Measurements from ENCODE around the gene TNFSF9.
A peak's percentile ranks its signal among the peaks of the same experiment; 100 is the strongest.

TNFSF9 gene

GRCh38 chr19:6509118-6509971, 21.5 kb upstream of the TNFSF9 start:
- no peak for DNase-seq (ENCODE audit: low read depth)
- no peak overlapping the region for H3K4me3 ChIP-seq (ENCODE audit: low read depth, low read length)
- TF ChIP-seq CTCF (IDR thresholded peaks at IDR 0.05; ENCODE audit: low read depth, low read length, missing control alignments), result no peak

GRCh38 chr19:6510618-6511017, 20.2 kb upstream of the TNFSF9 start:
- H3K4me3 ChIP-seq (ENCODE audit: low read depth, low read length), result no peak overlapping the region
- TF ChIP-seq CTCF (IDR thresholded peaks at IDR 0.05; ENCODE audit: low read depth, low read length, missing control alignments), result no peak
- no peak for DNase-seq (ENCODE audit: low read depth)

GRCh38 chr19:6514089-6514488, 16.7 kb upstream of the TNFSF9 start:
- no peak for TF ChIP-seq CTCF (IDR thresholded peaks at IDR 0.05; ENCODE audit: low read depth, low read length, missing control alignments)
- H3K4me3 ChIP-seq (ENCODE audit: low read depth, low read length), result no peak overlapping the region
- no peak for DNase-seq (ENCODE audit: low read depth)

- no peak for TF ChIP-seq CTCF (IDR thresholded peaks at IDR 0.05; ENCODE audit: low read depth, low read length, missing control alignments)
- DNase-seq (ENCODE audit: low read depth), result no peak
- H3K4me3 ChIP-seq (ENCODE audit: low read depth, low read length), result no peak overlapping the region
These were observed 15.8 kb upstream of the TNFSF9 start for GRCh38 chr19:6514926-6515544.

- DNase-seq (ENCODE audit: low read depth), result peak; percentile 86
- peak overlapping the region; percentile 76 for H3K4me3 ChIP-seq (ENCODE audit: low read depth, low read length)
- no peak for TF ChIP-seq CTCF (IDR thresholded peaks at IDR 0.05; ENCODE audit: low read depth, low read length, missing control alignments)
These were observed 14.7 kb upstream of the TNFSF9 start for GRCh38 chr19:6516018-6516658.

GRCh38 chr19:6516659-6517291, 14.1 kb upstream of the TNFSF9 start:
- DNase-seq (ENCODE audit: low read depth), result peak; percentile 68

More at GRCh38 chr19:6516659-6517291, 14.1 kb upstream of the TNFSF9 start:
- H3K4me3 ChIP-seq (ENCODE audit: low read depth, low read length), result peak overlapping the region; percentile 76
- peak; percentile 88 for TF ChIP-seq CTCF (IDR thresholded peaks at IDR 0.05; ENCODE audit: low read depth, low read length, missing control alignments)
